Activated naive CD4-positive, alpha-beta T cell treated with anti-CD3 and anti-CD28 coated beads, Interleukin-2, amount 10 ng/mL, durations not matched to agents 7 days and 5 days (primary cell): ENCODE data around the gene HDGFL3.
A peak's percentile ranks its signal among the peaks of the same experiment; 100 is the strongest.

Experiments
- CTCF ChIA-PET: fragments of 350-600 bp; sonication (Branson Sonifier 250); formaldehyde crosslinking; loops from one replicate; lab custom pipeline; 2021; ENCODE audit warnings: antibody characterized with exemption; lab: Charles Lee
- DNase-seq: peaks from one replicate; pipeline ENCODE4 v3.0.0-alpha.2; 2020
- H3K27ac Mint-ChIP-seq: one replicate; pipeline ENCODE4 v1.8.0; 2021; ENCODE audit warnings: mild to moderate bottlenecking, moderate library complexity, mixed read lengths
- H3K27me3 Mint-ChIP-seq: one replicate; pipeline ENCODE4 v1.8.0; 2021; ENCODE audit warnings: mild to moderate bottlenecking, mixed read lengths
- H3K36me3 Mint-ChIP-seq: one replicate; pipeline ENCODE4 v1.8.0; 2021; ENCODE audit warnings: mixed read lengths
- H3K4me1 Mint-ChIP-seq: one replicate; pipeline ENCODE4 v1.8.0; 2021; ENCODE audit warnings: mixed read lengths
- H3K4me3 Mint-ChIP-seq: one replicate; pipeline ENCODE4 v1.8.0; 2021; ENCODE audit warnings: mild to moderate bottlenecking, moderate library complexity, mixed read lengths
- H3K9me3 Mint-ChIP-seq: one replicate; pipeline ENCODE4 v1.8.0; 2021; ENCODE audit warnings: mixed read lengths

Gene HDGFL3

DNA sequence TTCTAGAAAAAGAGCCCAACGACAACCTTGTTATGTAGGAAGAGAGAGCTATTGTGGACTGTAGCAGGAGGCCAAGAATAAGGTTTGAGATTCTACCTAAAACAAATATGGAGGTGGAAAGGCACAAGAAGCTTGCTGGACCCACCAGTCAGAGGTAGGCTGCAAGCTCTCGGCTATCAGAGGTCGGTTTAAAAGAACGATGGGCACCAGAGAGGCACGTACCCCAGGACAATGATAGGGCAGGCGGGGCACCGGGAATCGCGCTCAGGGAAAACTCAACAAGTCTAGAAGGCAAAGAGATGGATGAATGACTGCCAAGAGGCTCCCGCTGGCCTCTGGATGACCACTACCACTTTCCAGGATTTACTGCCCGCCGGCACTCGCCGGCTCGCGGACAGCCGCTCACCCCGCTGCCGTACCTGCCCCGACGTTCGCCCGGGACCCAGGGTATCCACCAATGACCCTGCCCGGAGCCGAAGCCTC lies 1.1 kb downstream of the HDGFL3 start:
- peaks cover 15% of the 10 kb centered on the region for H3K4me1 Mint-ChIP-seq
- peaks cover 17% of the 10 kb centered on the region for H3K27me3 Mint-ChIP-seq
- no peak for DNase-seq
- H3K27ac Mint-ChIP-seq: peak overlapping the region; percentile 84
- peaks cover 3% of the 10 kb centered on the region for H3K36me3 Mint-ChIP-seq
- no peaks in the 10 kb centered on the region for H3K9me3 Mint-ChIP-seq
- H3K4me3 Mint-ChIP-seq: peak overlapping the region; percentile 85
- CTCF ChIA-PET: interaction anchor here (0.9 to 1.3 kb wide), 2 partner anchors 42 to 100 kb away, joined by 3 to 4 read pairs; no protein-coding TSS in a partner anchor

DNA sequence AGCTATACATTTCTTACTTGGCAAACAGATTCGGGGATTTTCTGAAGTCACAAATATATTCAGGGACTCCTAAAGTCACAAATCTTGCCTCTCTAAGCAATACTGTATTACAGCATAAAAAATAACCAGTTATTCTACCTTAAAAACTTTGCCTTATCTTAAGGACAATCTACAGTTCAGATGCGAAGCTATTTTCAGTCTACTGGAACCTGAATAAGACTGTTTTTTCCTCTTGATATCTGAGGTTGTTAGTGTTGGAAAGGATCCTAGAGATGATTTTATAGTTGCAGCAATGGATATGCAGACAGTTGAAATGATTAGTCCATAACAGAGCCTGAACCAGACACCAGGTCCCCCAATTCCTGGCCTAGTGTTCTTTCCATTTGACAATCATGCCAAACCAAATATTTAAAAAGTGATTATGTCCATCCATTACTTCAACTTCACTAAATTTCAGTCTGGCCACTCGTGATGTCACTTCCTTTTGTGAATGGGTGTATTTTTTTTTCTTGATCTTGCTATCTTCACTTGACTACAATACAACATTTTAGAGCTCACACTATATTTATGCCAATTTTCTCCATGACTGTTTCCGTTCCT lies 1.8 kb downstream of the HDGFL3 start:
- DNase-seq: no peak
- peak overlapping the region; percentile 85 for H3K4me3 Mint-ChIP-seq
- peaks cover 16% of the 10 kb centered on the region for H3K27me3 Mint-ChIP-seq
- no peak overlapping the region for H3K27ac Mint-ChIP-seq
- peaks cover 3% of the 10 kb centered on the region for H3K36me3 Mint-ChIP-seq
- peaks cover 15% of the 10 kb centered on the region for H3K4me1 Mint-ChIP-seq
- no peaks in the 10 kb centered on the region for H3K9me3 Mint-ChIP-seq
- CTCF ChIA-PET: interaction anchor here (0.9 to 1.3 kb wide), 2 partner anchors 41 to 100 kb away, joined by 3 to 4 read pairs; no protein-coding TSS in a partner anchor

DNA sequence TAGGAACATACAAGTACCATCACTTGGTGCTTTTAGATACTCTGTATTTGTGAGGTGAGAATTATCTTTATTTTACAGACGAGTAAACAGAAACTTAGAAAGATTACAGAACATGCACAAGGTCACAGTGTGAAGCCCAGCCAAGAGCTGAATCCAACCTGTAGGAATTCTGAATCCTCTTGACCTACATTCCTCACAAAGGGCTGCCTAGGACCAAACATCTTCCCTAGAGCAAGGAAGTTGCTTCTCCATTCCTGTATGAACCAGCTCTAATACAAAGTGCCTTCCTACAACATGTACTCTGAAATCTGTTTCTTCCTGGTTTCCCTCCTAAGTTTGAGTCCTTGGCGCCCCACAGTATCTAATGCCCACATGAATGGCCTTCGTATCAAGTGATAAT lies 2.9 kb downstream of the HDGFL3 start:
- CTCF ChIA-PET: no interaction called here
- Mint-ChIP-seq H3K9me3 (no peaks in the 10 kb centered on the region), H3K4me1 (peaks cover 22% of the 10 kb centered on the region)

DNA sequence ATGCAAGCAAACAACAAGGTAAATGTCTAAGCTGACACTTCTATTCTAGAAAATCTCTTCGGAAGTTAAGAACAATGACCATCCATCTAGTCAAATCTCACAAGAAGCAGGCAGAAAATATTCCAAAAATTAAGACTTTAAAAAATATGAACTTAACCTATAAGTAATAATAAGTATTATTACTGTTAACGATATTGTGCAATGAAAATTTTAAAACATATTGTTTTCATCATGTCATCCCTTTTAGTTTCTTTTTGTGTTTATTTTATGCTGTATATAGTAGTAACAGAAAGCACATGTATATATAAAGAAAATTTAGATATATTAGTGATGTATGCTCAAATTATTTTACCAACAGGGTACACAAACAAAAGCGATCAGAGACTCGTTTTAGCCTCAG lies 4.1 kb downstream of the HDGFL3 start:
- Mint-ChIP-seq H3K4me1 (peaks cover 33% of the 10 kb centered on the region), H3K27me3 (peaks cover 22% of the 10 kb centered on the region)
- CTCF ChIA-PET: no interaction called here

More for the DNA sequence above, 2.9 kb downstream of the HDGFL3 start:
- H3K36me3 Mint-ChIP-seq: peaks cover 3% of the 10 kb centered on the region
- H3K4me3 Mint-ChIP-seq: no peak overlapping the region
- peaks cover 22% of the 10 kb centered on the region for H3K27me3 Mint-ChIP-seq
- no peak for DNase-seq
- H3K27ac Mint-ChIP-seq: no peak overlapping the region

DNA sequence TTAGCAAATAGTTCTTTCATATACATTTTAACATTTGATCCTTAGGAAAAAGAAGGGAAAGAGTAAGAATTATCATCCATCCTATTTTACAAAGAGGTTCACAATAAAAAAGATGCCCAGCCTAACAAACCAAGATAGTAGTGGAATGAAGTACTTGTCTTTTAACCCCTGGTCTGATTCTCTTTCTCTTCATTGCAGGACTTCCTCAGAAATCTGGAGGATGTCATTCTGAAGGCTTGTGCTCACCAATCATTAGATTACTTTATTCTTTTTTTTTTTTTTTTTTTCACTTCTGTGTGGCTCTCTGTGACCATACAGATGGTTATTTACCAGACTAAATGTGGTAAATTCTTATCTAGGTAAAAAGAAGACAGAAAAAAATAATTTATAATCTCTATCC lies 7.0 kb downstream of the HDGFL3 start:
- H3K27me3 Mint-ChIP-seq: peaks cover 15% of the 10 kb centered on the region
- no peaks in the 10 kb centered on the region for H3K9me3 Mint-ChIP-seq
- CTCF ChIA-PET: no interaction called here
- no peak overlapping the region for H3K27ac Mint-ChIP-seq
- H3K36me3 Mint-ChIP-seq: peaks cover 2% of the 10 kb centered on the region
- peaks cover 25% of the 10 kb centered on the region for H3K4me1 Mint-ChIP-seq
- no peak overlapping the region for H3K4me3 Mint-ChIP-seq
- DNase-seq: no peak

More for the DNA sequence above, 4.1 kb downstream of the HDGFL3 start:
- Mint-ChIP-seq H3K4me3 (no peak overlapping the region), H3K36me3 (peaks cover 3% of the 10 kb centered on the region), H3K27ac (no peak overlapping the region), H3K9me3 (no peaks in the 10 kb centered on the region)
- DNase-seq: no peak

DNA sequence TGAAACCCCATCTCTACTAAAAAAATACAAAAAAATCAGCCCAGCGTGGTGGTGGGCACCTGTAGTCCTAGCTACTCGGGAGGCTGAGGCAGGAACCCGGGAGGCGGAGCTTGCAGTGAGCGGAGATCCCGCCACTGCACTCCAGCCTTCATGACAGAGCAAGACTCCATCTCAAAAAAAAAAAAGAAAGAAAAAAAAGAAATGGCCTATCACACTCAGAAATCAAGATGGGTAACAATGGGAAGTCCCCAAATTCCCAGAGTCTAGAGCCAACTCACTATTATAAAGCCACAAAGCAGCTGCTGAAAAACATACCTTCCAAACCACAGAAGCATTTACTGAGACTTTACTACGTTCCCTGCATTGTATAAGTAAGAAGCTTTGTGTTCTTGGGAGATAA lies 7.5 kb downstream of the HDGFL3 start:
- Mint-ChIP-seq H3K27me3 (peaks cover 15% of the 10 kb centered on the region), H3K4me1 (peaks cover 25% of the 10 kb centered on the region), H3K36me3 (peaks cover 2% of the 10 kb centered on the region), H3K9me3 (no peaks in the 10 kb centered on the region), H3K27ac (no peak overlapping the region), H3K4me3 (no peak overlapping the region)
- no peak for DNase-seq
- CTCF ChIA-PET: no interaction called here

DNA sequence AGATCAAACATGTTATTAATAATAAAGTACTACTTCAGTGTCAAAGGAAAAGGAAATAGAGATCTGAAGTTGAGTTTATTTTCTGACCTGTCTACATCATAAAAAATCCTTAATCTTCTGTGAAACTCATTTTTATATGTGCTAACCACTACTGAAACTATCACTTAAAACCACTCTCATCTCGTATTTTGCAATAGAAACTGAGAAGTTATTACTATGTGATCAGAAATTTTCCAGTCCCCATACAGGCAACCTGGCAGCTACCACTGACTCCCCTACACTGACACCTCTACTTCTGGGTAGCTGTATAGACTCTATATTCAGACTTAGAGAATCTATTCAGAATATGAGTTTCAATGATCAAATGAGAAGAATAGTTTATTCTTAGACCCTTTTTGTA lies 8.3 kb downstream of the HDGFL3 start:
- peaks cover 2% of the 10 kb centered on the region for H3K36me3 Mint-ChIP-seq
- H3K4me3 Mint-ChIP-seq: no peak overlapping the region
- peaks cover 10% of the 10 kb centered on the region for H3K27me3 Mint-ChIP-seq
- H3K27ac Mint-ChIP-seq: no peak overlapping the region
- H3K9me3 Mint-ChIP-seq: no peaks in the 10 kb centered on the region
- H3K4me1 Mint-ChIP-seq: peaks cover 21% of the 10 kb centered on the region
- CTCF ChIA-PET: no interaction called here
- no peak for DNase-seq

DNA sequence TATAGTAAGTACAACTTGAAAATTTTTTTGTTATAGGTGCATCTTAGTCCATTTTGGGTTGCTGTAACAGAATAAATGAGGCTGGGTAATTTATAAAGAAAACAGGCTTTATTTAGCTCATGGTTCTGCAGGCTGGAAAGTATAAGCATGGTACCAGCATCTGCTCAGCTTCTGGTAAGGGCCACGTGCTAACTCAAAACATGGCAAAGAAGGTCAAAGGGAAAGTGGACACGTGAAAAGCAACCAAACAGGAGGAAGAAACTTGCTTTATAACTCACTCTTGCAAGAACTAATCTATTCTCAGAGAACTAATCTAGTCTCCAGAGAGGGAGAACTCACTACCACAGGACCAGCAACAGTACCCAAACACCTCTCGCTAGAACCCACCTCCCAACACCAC lies 9.1 kb downstream of the HDGFL3 start:
- Mint-ChIP-seq H3K27me3 (peaks cover 17% of the 10 kb centered on the region), H3K4me1 (peaks cover 20% of the 10 kb centered on the region), H3K27ac (no peak overlapping the region), H3K4me3 (no peak overlapping the region), H3K36me3 (peaks cover 2% of the 10 kb centered on the region), H3K9me3 (no peaks in the 10 kb centered on the region)
- CTCF ChIA-PET: no interaction called here
- no peak for DNase-seq

DNA sequence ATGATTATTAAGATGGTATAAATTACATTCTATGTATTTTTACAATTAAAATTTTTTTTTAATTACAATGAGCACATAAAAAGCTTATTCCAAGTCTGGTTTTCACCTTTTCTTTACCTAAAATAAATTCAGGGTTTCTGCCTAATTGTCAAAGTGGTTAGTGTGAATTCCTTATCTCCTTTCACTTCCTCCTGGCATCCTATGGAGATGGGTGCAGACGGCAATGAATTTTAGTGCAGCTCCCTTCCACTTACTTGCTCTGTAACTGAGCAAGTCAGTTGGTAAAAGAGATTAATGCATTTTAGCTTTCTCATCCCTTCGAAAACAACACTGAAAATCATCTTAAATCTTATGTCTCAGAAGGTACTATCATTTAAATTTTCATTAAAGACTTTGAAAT lies 13.1 kb downstream of the HDGFL3 start:
- H3K27ac Mint-ChIP-seq: no peak overlapping the region
- H3K27me3 Mint-ChIP-seq: peaks cover 10% of the 10 kb centered on the region
- no peaks in the 10 kb centered on the region for H3K9me3 Mint-ChIP-seq
- no peak overlapping the region for H3K4me3 Mint-ChIP-seq
- DNase-seq: no peak
- H3K4me1 Mint-ChIP-seq: peaks cover 12% of the 10 kb centered on the region
- H3K36me3 Mint-ChIP-seq: peaks cover 4% of the 10 kb centered on the region
- CTCF ChIA-PET: no interaction called here

DNA sequence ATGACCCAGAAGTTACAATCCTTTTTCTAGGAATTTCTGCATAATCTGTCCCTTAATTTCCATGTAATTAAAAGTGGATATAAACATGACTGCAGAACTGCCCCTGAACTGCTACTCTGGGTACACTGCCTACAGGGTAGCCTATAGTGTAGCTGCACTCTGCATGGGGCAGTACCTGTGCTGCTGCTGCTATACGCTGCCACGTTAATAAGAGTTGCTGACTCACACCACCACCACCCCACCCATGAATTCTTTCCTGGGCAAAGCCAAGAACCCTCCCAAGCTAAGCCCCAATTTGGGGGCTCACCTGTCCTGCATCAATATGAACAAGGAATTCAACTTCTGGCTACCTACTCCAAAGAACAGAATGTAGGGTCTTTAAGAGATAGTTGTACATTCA lies 13.9 kb downstream of the HDGFL3 start:
- CTCF ChIA-PET: no interaction called here
- Mint-ChIP-seq H3K4me1 (peaks cover 4% of the 10 kb centered on the region), H3K36me3 (peaks cover 5% of the 10 kb centered on the region), H3K4me3 (no peak overlapping the region), H3K9me3 (no peaks in the 10 kb centered on the region), H3K27me3 (peaks cover 10% of the 10 kb centered on the region), H3K27ac (no peak overlapping the region)
- DNase-seq: no peak

DNA sequence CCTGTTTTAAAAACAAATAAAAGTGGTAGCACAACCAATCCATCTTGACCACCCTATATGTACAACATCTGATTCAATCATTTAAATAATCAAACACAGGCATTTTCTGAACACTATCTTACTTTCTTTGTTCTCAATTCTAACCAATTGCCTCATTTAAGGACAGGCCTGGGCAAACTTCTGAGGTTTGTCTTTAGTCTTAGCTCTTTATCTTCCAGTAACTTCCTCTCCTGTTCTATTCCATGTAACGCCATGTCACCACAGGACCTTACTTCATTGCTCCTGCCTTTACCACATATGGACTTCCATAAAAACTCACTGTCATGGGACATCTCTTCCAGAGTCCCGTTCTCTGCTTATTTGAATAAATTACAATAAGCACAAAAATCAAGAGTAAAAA lies 14.9 kb downstream of the HDGFL3 start:
- DNase-seq: no peak
- peaks cover 10% of the 10 kb centered on the region for H3K27me3 Mint-ChIP-seq
- CTCF ChIA-PET: no interaction called here

DNA sequence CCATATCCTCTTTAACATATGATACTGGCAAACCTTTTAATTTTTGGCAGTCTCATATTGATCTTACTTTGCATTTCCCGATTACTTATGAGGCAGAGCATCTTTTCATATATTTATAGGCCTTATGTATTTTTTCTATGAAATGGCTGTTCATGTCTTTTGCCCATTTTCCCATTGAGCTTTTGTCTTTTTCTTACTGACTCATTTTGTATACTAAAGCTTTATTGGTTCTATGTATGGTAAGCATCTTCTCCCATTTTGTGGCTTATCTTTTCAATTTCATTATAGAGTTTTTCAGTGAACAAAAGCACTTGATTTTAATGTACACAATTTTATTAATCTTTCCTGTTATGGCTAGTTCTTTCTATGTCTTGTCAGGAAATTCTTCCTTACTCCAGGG lies 17.2 kb downstream of the HDGFL3 start:
- Mint-ChIP-seq H3K4me1 (no peaks in the 10 kb centered on the region), H3K36me3 (peaks cover 4% of the 10 kb centered on the region), H3K9me3 (no peaks in the 10 kb centered on the region), H3K27me3 (peaks cover 7% of the 10 kb centered on the region), H3K27ac (no peak overlapping the region), H3K4me3 (no peak overlapping the region)
- no peak for DNase-seq
- CTCF ChIA-PET: interaction anchor here (0.6 kb wide), 1 partner anchor 13 kb away, joined by 3 read pairs; no protein-coding TSS in a partner anchor

More for the DNA sequence above, 14.9 kb downstream of the HDGFL3 start:
- no peak overlapping the region for H3K4me3 Mint-ChIP-seq
- H3K4me1 Mint-ChIP-seq: no peaks in the 10 kb centered on the region
- H3K36me3 Mint-ChIP-seq: peaks cover 5% of the 10 kb centered on the region
- no peaks in the 10 kb centered on the region for H3K9me3 Mint-ChIP-seq
- no peak overlapping the region for H3K27ac Mint-ChIP-seq

DNA sequence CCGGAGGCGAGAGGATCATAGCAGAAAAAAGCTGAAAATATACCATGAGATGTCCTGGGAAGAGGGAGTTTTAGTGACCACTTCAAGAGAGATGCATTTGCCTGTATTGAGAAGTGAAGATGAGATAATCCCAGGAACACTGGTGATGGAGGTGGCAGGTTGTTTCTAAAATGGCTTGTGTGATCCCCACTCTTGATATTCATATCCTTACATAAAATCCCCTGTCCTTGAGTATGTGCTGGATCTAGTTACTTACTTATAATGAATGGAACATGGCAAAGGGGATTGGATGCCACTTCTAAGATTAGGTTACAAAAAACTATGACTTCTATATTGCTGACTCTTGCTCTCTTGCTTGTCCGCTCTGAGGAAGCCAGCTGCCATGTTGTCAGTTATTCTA lies 22.1 kb downstream of the HDGFL3 start:
- no peak for DNase-seq
- no peak overlapping the region for H3K27ac Mint-ChIP-seq
- H3K4me1 Mint-ChIP-seq: no peaks in the 10 kb centered on the region
- no peaks in the 10 kb centered on the region for H3K9me3 Mint-ChIP-seq
- CTCF ChIA-PET: no interaction called here
- peaks cover 14% of the 10 kb centered on the region for H3K27me3 Mint-ChIP-seq
- peaks cover 1% of the 10 kb centered on the region for H3K36me3 Mint-ChIP-seq
- H3K4me3 Mint-ChIP-seq: no peak overlapping the region

DNA sequence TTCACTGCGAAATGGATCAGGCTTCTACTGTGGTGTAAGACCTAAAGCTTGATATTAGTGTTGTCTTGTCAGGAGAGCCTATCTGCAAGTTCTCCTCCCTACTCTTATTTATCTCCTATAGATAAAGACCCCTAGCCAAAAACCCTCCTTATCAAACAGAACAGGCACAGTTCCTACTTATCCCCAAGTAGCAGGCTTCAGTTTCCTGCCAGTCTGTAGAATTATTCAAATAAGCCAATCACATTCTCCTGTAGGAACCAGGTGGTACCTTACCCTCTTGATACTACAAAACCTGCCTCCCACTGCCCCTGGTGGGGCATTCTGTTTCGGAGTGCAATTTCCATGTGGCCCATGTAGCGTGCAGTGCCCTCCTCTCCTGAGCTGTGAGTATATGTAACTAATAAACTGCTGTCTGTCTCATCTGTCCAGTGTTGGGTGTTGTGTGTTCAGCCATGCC lies 28.7 kb downstream of the HDGFL3 start:
- Mint-ChIP-seq H3K4me3 (no peak overlapping the region), H3K4me1 (peaks cover 2% of the 10 kb centered on the region), H3K9me3 (no peaks in the 10 kb centered on the region), H3K27me3 (peaks cover 30% of the 10 kb centered on the region), H3K27ac (no peak overlapping the region), H3K36me3 (peaks cover 3% of the 10 kb centered on the region)
- CTCF ChIA-PET: interaction anchor here (0.6 kb wide), 1 partner anchor 122 kb away, joined by 3 read pairs; no protein-coding TSS in a partner anchor
- no peak for DNase-seq

DNA sequence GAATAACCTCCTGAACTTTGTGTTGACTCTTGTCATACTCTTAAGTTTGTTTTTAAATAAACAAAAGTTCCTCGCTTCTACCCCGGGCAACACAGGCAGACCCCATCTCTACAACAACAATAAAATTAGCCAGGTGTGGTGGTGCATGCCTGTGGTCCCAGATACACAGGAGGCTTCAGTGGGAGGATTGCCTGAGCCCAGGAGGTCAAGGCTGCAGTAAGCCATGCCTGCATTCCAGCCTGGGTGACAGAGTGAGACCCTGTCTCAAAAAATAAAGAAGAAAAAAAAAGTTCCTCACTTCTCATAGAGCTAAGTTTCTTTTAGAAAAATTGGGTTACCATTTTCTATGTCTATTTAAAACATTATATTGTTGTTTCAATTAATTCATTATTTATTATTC lies 29.2 kb downstream of the HDGFL3 start:
- Mint-ChIP-seq H3K4me1 (peaks cover 2% of the 10 kb centered on the region), H3K36me3 (peaks cover 3% of the 10 kb centered on the region), H3K27ac (no peak overlapping the region), H3K9me3 (no peaks in the 10 kb centered on the region), H3K4me3 (no peak overlapping the region), H3K27me3 (peaks cover 30% of the 10 kb centered on the region)
- CTCF ChIA-PET: interaction anchor here (0.6 kb wide), 1 partner anchor 122 kb away, joined by 3 read pairs; no protein-coding TSS in a partner anchor
- no peak for DNase-seq
